ENCODE measurements around the gene THRA. TPM values are rescaled to one million over a fixed set of nuclear protein-coding genes. Genes with fewer than 3 reads are reported as not detected.
A peak's percentile ranks its signal among the peaks of the same experiment; 100 is the strongest.

The THRA gene
- total and polyA plus RNA-seq, 2 of the 8 experiments (the other 6 are each of a cell fraction or from before 2014, with no cell fraction given) = 6.4 to 10.2 TPM

GRCh38 chr17:40061609-40062038 lies 1.1 kb upstream of the THRA start:
- ChIA-PET POLR2A (ENCODE audit: partially characterized antibody) (interaction anchor here (1.0 to 4.4 kb wide), 5 partner anchors 13 to 79 kb away, joined by 3 to 64 read pairs (median 3); partner anchors contain the start of gene CASC3), CTCF (ENCODE audit: partially characterized antibody) (interaction anchor here (0.6 to 38.4 kb wide), 7 partner anchors 9 to 103 kb away, joined by 3 to 876 read pairs (median 24); partner anchors contain the start of gene MED24)
- peak overlapping the region; percentile 75 to 83; a peak in 2 of 4 replicates for H3K4me2 ChIP-seq (ENCODE audit: insufficient read depth in 1 of 2, low read depth in 2 of 2, low read length in 2 of 2)
- no peaks in the 10 kb centered on the region for H3K36me3 ChIP-seq (ENCODE audit: control insufficient read depth in 2 of 4, insufficient read depth in 4 of 4, low read length in 3 of 4)
- H3K23me2 ChIP-seq (ENCODE audit: low read depth, low read length) = peaks cover 6% of the 10 kb centered on the region; the same call in 1 of the 2 replicates
- peaks cover 0 to 15% (median 10%) of the 10 kb centered on the region in 4 experiments; a peak in 6 of 7 replicates for H3K27me3 ChIP-seq (replicated peaks in 1 of 4; ENCODE audit: control insufficient read depth in 3 of 4, extremely low read depth in 1 of 4, insufficient read depth in 3 of 4, low read length in 3 of 4)
- DNase-seq (ENCODE audit: low read depth in 1 of 2, low spot score in 2 of 2) (no peak), FAIRE-seq (no peak)
- 0 out of 2 replicates have a peak overlapping the region, but pooled peaks have one; percentile 68 for H2BK12ac ChIP-seq (ENCODE audit: low read depth, low read length)
- H2AFZ ChIP-seq (ENCODE audit: low read length) = no peak overlapping the region
- 0 out of 2 replicates have a peak, but pooled peaks cover 3% of the 10 kb centered on the region for H3K79me1 ChIP-seq (ENCODE audit: low read depth, low read length)
- H3K23ac ChIP-seq (ENCODE audit: insufficient read length) = no peak overlapping the region
- no peak overlapping the region for H2BK120ac ChIP-seq (replicated peaks; ENCODE audit: low read depth, low read length)
- no peaks in the 10 kb centered on the region for H3K9me3 ChIP-seq (ENCODE audit: insufficient read depth in 2 of 2, low read depth in 1 of 2, low read length in 1 of 2)
- no peak overlapping the region for H3K27ac ChIP-seq (ENCODE audit: low read depth, low read length)
- no peak overlapping the region for H3K4ac ChIP-seq (replicated peaks; ENCODE audit: insufficient read length, low read depth, low read length)
- H3K18ac ChIP-seq (ENCODE audit: extremely low read depth, low read length) = no peak overlapping the region
- H3K4me3 ChIP-seq (ENCODE audit: extremely low read depth in 1 of 4, insufficient read depth in 2 of 4, low read depth in 3 of 4, low read length in 4 of 4) = peak overlapping the region in 3 of 4 experiments; percentile 48 to 78 (median 55); a peak in 4 of 8 replicates
- H3K4me1 ChIP-seq (replicated peaks in 1 of 4; ENCODE audit: control insufficient read depth in 3 of 4, insufficient read depth in 4 of 4, low read length in 3 of 4) = peaks cover 21 to 46% (median 31%) of the 10 kb centered on the region in 4 experiments
- H4K8ac ChIP-seq (ENCODE audit: extremely low read depth, insufficient read depth, low read length) = no peak overlapping the region; the same call in 1 of the 2 replicates
- no peak overlapping the region for H4K91ac ChIP-seq (replicated peaks; ENCODE audit: insufficient read length, low read length)
- TF ChIP-seq CHD2 (IDR thresholded peaks at IDR 0.05; ENCODE audit: low read length) = no peak
- TF ChIP-seq TCF12 (IDR thresholded peaks at IDR 0.05; ENCODE audit: low read depth, low read length) = no peak
- WGBS, 2 experiments (ENCODE audit: extremely low coverage in 1 of 2, insufficient coverage in 1 of 2, insufficient read length in 1 of 2, insufficient replicate concordance in 2 of 2, low coverage in 1 of 2, low lambda C conversion rate in 2 of 2, missing lambda C conversion rate in 1 of 2) = 81% methylated on average over 10 of the region's 10 CpGs; no CpG with 5 or more reads in 1 of the 2 experiments
- H4K5ac ChIP-seq (ENCODE audit: insufficient read length, low read depth, low read length) = no peak overlapping the region
- H3K9ac ChIP-seq (replicated peaks in 1 of 4; ENCODE audit: extremely low read depth in 1 of 4, low read depth in 3 of 4, low read length in 3 of 4) = peak overlapping the region in 1 of 4 experiments; percentile 8; a peak in 1 of 7 replicates
- 0 out of 2 replicates have a peak overlapping the region, but pooled peaks have one; percentile 1 for H2BK20ac ChIP-seq (ENCODE audit: low read length)
- no peaks in the 10 kb centered on the region for H3K79me2 ChIP-seq (ENCODE audit: control insufficient read depth in 1 of 2, insufficient read depth in 2 of 2, low read length in 2 of 2)
- H3K14ac ChIP-seq (ENCODE audit: insufficient read length) = no peak overlapping the region
- peaks cover 0 to 9% of the 10 kb centered on the region in 2 experiments for H4K20me1 ChIP-seq (replicated peaks in 1 of 2; ENCODE audit: control insufficient read depth in 1 of 2, insufficient read depth in 2 of 2, low read length in 2 of 2)
- no peak overlapping the region for H3K56ac ChIP-seq (replicated peaks; ENCODE audit: insufficient read length, low read depth, low read length)
- H2BK15ac ChIP-seq (ENCODE audit: low read length) = 0 out of 2 replicates have a peak overlapping the region, but pooled peaks have one; percentile 5
- H2AK5ac ChIP-seq (ENCODE audit: low read depth, low read length) = 0 out of 2 replicates have a peak overlapping the region, but pooled peaks have one; percentile 25
- 0 out of 2 replicates have a peak overlapping the region, but pooled peaks have one; percentile 87 for H2BK5ac ChIP-seq (ENCODE audit: low read depth, low read length)

Measured in H1 (cell line).